Measurements from ENCODE around the gene ARFGAP2. TPM values are rescaled to one million over a fixed set of nuclear protein-coding genes. Genes with fewer than 3 reads are reported as not detected.

ARFGAP2 gene
- total RNA-seq, 1 donor from 2014 or later: 110 TPM

GRCh38 chr11:47143322-47143721 lies 33.4 kb downstream of the ARFGAP2 start:
- no peak overlapping the region for H3K4me3 Mint-ChIP-seq
- H3K9me3 Mint-ChIP-seq: no peaks in the 10 kb centered on the region
- H3K4me1 Mint-ChIP-seq: no peaks in the 10 kb centered on the region
- peak overlapping the region; percentile 69 for H3K27ac Mint-ChIP-seq (ENCODE audit: unreplicated experiment)
- TF ChIP-seq CTCF (conservative IDR thresholded peaks at IDR 0.05): no peak
- H3K36me3 Mint-ChIP-seq (ENCODE audit: low read depth): no peaks in the 10 kb centered on the region
- H3K27me3 Mint-ChIP-seq (ENCODE audit: low read depth): no peaks in the 10 kb centered on the region
- DNase-seq (ENCODE audit: low read depth, low spot score): no peak

- DNase-seq (ENCODE audit: low read depth, low spot score): no peak
- H3K4me3 Mint-ChIP-seq: no peak overlapping the region
- H3K36me3 Mint-ChIP-seq (ENCODE audit: low read depth): peaks cover 9% of the 10 kb centered on the region
- no peaks in the 10 kb centered on the region for H3K4me1 Mint-ChIP-seq
- no peaks in the 10 kb centered on the region for H3K9me3 Mint-ChIP-seq
- H3K27ac Mint-ChIP-seq (ENCODE audit: unreplicated experiment): peak overlapping the region; percentile 51
- no peak for TF ChIP-seq CTCF (conservative IDR thresholded peaks at IDR 0.05)
- H3K27me3 Mint-ChIP-seq (ENCODE audit: low read depth): no peaks in the 10 kb centered on the region
These were observed 36.8 kb downstream of the ARFGAP2 start for GRCh38 chr11:47139878-47140277.

GRCh38 chr11:47137476-47137875 lies 39.2 kb downstream of the ARFGAP2 start:
- peaks cover 9% of the 10 kb centered on the region for H3K36me3 Mint-ChIP-seq (ENCODE audit: low read depth)
- H3K27me3 Mint-ChIP-seq (ENCODE audit: low read depth): no peaks in the 10 kb centered on the region
- no peak for DNase-seq (ENCODE audit: low read depth, low spot score)

GRCh38 chr11:47136921-47137320 lies 39.8 kb downstream of the ARFGAP2 start:
- Mint-ChIP-seq H3K4me1 (no peaks in the 10 kb centered on the region), H3K9me3 (no peaks in the 10 kb centered on the region), H3K27ac (ENCODE audit: unreplicated experiment) (no peak overlapping the region), H3K36me3 (ENCODE audit: low read depth) (peaks cover 9% of the 10 kb centered on the region), H3K4me3 (no peak overlapping the region), H3K27me3 (ENCODE audit: low read depth) (no peaks in the 10 kb centered on the region)
- TF ChIP-seq CTCF (conservative IDR thresholded peaks at IDR 0.05): no peak
- DNase-seq (ENCODE audit: low read depth, low spot score): no peak

More at GRCh38 chr11:47137476-47137875, 39.2 kb downstream of the ARFGAP2 start:
- Mint-ChIP-seq H3K27ac (ENCODE audit: unreplicated experiment) (no peak overlapping the region), H3K4me1 (no peaks in the 10 kb centered on the region), H3K9me3 (no peaks in the 10 kb centered on the region), H3K4me3 (no peak overlapping the region)
- no peak for TF ChIP-seq CTCF (conservative IDR thresholded peaks at IDR 0.05)

GRCh38 chr11:47136327-47136726 lies 40.4 kb downstream of the ARFGAP2 start:
- no peaks in the 10 kb centered on the region for H3K9me3 Mint-ChIP-seq
- TF ChIP-seq CTCF (conservative IDR thresholded peaks at IDR 0.05): no peak
- H3K36me3 Mint-ChIP-seq (ENCODE audit: low read depth): peaks cover 9% of the 10 kb centered on the region
- H3K4me1 Mint-ChIP-seq: peaks cover under 1% of the 10 kb centered on the region
- peak overlapping the region; percentile 30 for H3K27ac Mint-ChIP-seq (ENCODE audit: unreplicated experiment)
- no peak for DNase-seq (ENCODE audit: low read depth, low spot score)
- H3K27me3 Mint-ChIP-seq (ENCODE audit: low read depth): no peaks in the 10 kb centered on the region
- H3K4me3 Mint-ChIP-seq: no peak overlapping the region

- H3K27me3 Mint-ChIP-seq (ENCODE audit: low read depth): no peaks in the 10 kb centered on the region
- no peak overlapping the region for H3K4me3 Mint-ChIP-seq
- no peak for DNase-seq (ENCODE audit: low read depth, low spot score)
- no peaks in the 10 kb centered on the region for H3K9me3 Mint-ChIP-seq
- H3K4me1 Mint-ChIP-seq: peaks cover 17% of the 10 kb centered on the region
- peaks cover 6% of the 10 kb centered on the region for H3K36me3 Mint-ChIP-seq (ENCODE audit: low read depth)
- H3K27ac Mint-ChIP-seq (ENCODE audit: unreplicated experiment): no peak overlapping the region
- no peak for TF ChIP-seq CTCF (conservative IDR thresholded peaks at IDR 0.05)
These were observed 43.7 kb downstream of the ARFGAP2 start for GRCh38 chr11:47132981-47133380.
